Thoracic aorta (tissue), 2 donors: ENCODE data around the gene TCP1. TPM values are rescaled to one million over a fixed set of nuclear protein-coding genes. Genes with fewer than 3 reads are reported as not detected.
"Not testable (repeated sequence)": the region's sequence is repeated elsewhere in the genome, so short reads cannot be mapped to it uniquely, and the experiment has no call there.

ENCODE experiments used
- ATAC-seq: fragments of 150-250 bp; one replicate; pipeline ENCODE4 v1.8.0; 2017; ENCODE audit warnings: low read depth; ENCODE audit not compliant: insufficient number of reproducible peaks, low FRiP score
- DNase-seq: peaks from one replicate; pipeline ENCODE4 v3.0.0-alpha.2; 2020; ENCODE audit warnings: low spot score
- H3K27ac ChIP-seq, 2 donors: fragments of 200-600 bp; sonication (generic); 1 replicate in 1 of 2; 2 replicates in 1 of 2; pipeline ENCODE4 v1.5.1; 2016; ENCODE audit warnings: mild to moderate bottlenecking in 2 of 2, moderate library complexity in 2 of 2
- H3K27me3 ChIP-seq: fragments of 200-600 bp; sonication (generic); replicated peaks from 2 replicates; pipeline ENCODE4 v1.6.0; 2016; ENCODE audit warnings: mild to moderate bottlenecking; ENCODE audit not compliant: insufficient read depth
- H3K36me3 ChIP-seq: fragments of 200-600 bp; sonication (generic); one replicate; pipeline ENCODE4 v1.5.1; 2016
- H3K4me1 ChIP-seq, 2 donors: fragments of 200-600 bp; sonication (generic); 1 replicate in 1 of 2; 2 replicates in 1 of 2; pipeline versions ENCODE4 v1.5.1 to v1.6.0; 2016; ENCODE audit warnings: low read depth in 2 of 2, mild to moderate bottlenecking in 1 of 2; ENCODE audit not compliant: control insufficient read depth in 1 of 2
- H3K4me3 ChIP-seq: fragments of 200-600 bp; sonication (generic); 2 replicates; pipeline ENCODE4 v1.5.1; 2016; ENCODE audit warnings: mild to moderate bottlenecking
- H3K9me3 ChIP-seq: fragments of 200-600 bp; sonication (generic); 2 replicates; pipeline ENCODE4 v1.5.1; 2016
- CTCF ChIP-seq: fragments of 200-600 bp; sonication (generic); IDR thresholded peaks from one replicate; pipeline ENCODE4 v1.5.1; 2019; ENCODE audit warnings: antibody characterized with exemption
- total RNA-seq, 2 donors: library from RNA; depleted of rRNA; stranded (reverse); fragments of >200 nt; gene quantifications; one replicate each; pipeline versions ENCODE4 v1.1.0 to v1.2.3, GENCODE V29; 2016

TCP1 gene
- total RNA-seq, 2 donors from 2014 or later, result 112 to 138 TPM

- H3K4me1 ChIP-seq, result peaks cover 6 to 9% of the 10 kb centered on the region in 2 donors
- no peaks in the 10 kb centered on the region for H3K27me3 ChIP-seq
- peaks cover 27% of the 10 kb centered on the region for H3K36me3 ChIP-seq
- H3K9me3 ChIP-seq, result no peaks in the 10 kb centered on the region
- ATAC-seq, result no peak
- no peak overlapping the region for H3K4me3 ChIP-seq
- no peak overlapping the region for H3K27ac ChIP-seq
- no peak for TF ChIP-seq CTCF
- DNase-seq, result no peak
Observed at GRCh38 chr6:159797554-159797953, 8.2 kb upstream of the TCP1 start.

GRCh38 chr6:159794976-159795375 lies 5.6 kb upstream of the TCP1 start:
- not testable (repeated sequence) for ATAC-seq, H3K4me3 ChIP-seq, H3K27ac ChIP-seq, H3K27me3 ChIP-seq, H3K9me3 ChIP-seq, DNase-seq
- Histone ChIP-seq H3K4me1 (peaks cover 18 to 28% of the 10 kb centered on the region in 2 donors), H3K36me3 (peaks cover 27% of the 10 kb centered on the region)

- ATAC-seq (no peak), DNase-seq (no peak)
- H3K27ac ChIP-seq, result peak overlapping the region; percentile 89 to 91
- peaks cover 24 to 43% of the 10 kb centered on the region in 2 donors for H3K4me1 ChIP-seq
- TF ChIP-seq CTCF, result no peak
- no peaks in the 10 kb centered on the region for H3K9me3 ChIP-seq
- no peaks in the 10 kb centered on the region for H3K27me3 ChIP-seq
- peak overlapping the region; percentile 93 for H3K4me3 ChIP-seq
- H3K36me3 ChIP-seq, result peaks cover under 1% of the 10 kb centered on the region
Observed at GRCh38 chr6:159790956-159791598, 1.7 kb upstream of the TCP1 start.

GRCh38 chr6:159790149-159790955 lies 950 bp upstream of the TCP1 start, which contains the start of gene MRPL18:
TSS of gene MRPL18 (plus strand) at chr6:159790467. CDS start at chr6:159790588, 121 bp downstream.
- TF ChIP-seq CTCF, result no peak
- DNase-seq (peak; percentile 85), ATAC-seq (peak; percentile 78)
- no peaks in the 10 kb centered on the region for H3K9me3 ChIP-seq
- H3K36me3 ChIP-seq, result peaks cover 1% of the 10 kb centered on the region
- H3K4me1 ChIP-seq, result peaks cover 24 to 43% of the 10 kb centered on the region in 2 donors
- H3K27ac ChIP-seq, result peak within 1 kb of the TSS; percentile 89 to 91
- H3K27me3 ChIP-seq, result no peaks in the 10 kb centered on the region
- H3K4me3 ChIP-seq, result peak within 1 kb of the TSS; percentile 93

GRCh38 chr6:159788753-159789376 lies 537 bp downstream of the TCP1 start:
- Histone ChIP-seq H3K4me3 (peak overlapping the region; percentile 93), H3K9me3 (no peaks in the 10 kb centered on the region), H3K27ac (peak overlapping the region; percentile 80 to 89), H3K27me3 (no peaks in the 10 kb centered on the region), H3K36me3 (peaks cover 14% of the 10 kb centered on the region), H3K4me1 (peaks cover 24 to 43% of the 10 kb centered on the region in 2 donors)
- TF ChIP-seq CTCF, result no peak
- DNase-seq (no peak), ATAC-seq (no peak)
